Measurements from ENCODE around the gene SKOR1. TPM values are rescaled to one million over a fixed set of nuclear protein-coding genes. Genes with fewer than 3 reads are reported as not detected.

Gene SKOR1
- total and polyA plus RNA-seq, 2 of the 13 experiments (the other 11 are each of a cell fraction or from before 2014, with no cell fraction given): 0.09 to 0.11 TPM

GRCh38 chr15:67843571-67844387 lies 18.5 kb downstream of the SKOR1 start (continued):
- peak; percentile 85 for TF ChIP-seq RXRA (CRISPR knock-in tag; IDR thresholded peaks at IDR 0.05)
- TF ChIP-seq, protein P1, sequence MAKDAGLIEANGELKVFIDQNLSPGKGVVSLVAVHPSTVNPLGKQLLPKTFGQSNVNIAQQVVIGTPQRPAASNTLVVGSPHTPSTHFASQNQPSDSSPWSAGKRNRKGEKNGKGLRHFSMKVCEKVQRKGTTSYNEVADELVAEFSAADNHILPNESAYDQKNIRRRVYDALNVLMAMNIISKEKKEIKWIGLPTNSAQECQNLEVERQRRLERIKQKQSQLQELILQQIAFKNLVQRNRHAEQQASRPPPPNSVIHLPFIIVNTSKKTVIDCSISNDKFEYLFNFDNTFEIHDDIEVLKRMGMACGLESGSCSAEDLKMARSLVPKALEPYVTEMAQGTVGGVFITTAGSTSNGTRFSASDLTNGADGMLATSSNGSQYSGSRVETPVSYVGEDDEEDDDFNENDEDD (CRISPR knock-in tag; IDR thresholded peaks at IDR 0.05; ENCODE audit: borderline replicate concordance): peak; percentile 12; the same call in 1 of the 2 replicates
- TF ChIP-seq ZNF256 (CRISPR knock-in tag; conservative IDR thresholded peaks at IDR 0.05): no peak
- peak; percentile 61 for TF ChIP-seq KDM6A (CRISPR knock-in tag; IDR thresholded peaks at IDR 0.05; ENCODE audit: low read depth)
- 0 out of 2 replicates have a peak, but pooled peaks have one; percentile 56 for TF ChIP-seq ZNF468 (CRISPR knock-in tag; IDR thresholded peaks at IDR 0.05)
- TF ChIP-seq CBX5 (CRISPR knock-in tag; IDR thresholded peaks at IDR 0.05; ENCODE audit: borderline replicate concordance): no peak
- TF ChIP-seq IRX3 (CRISPR knock-in tag; IDR thresholded peaks at IDR 0.05; ENCODE audit: borderline replicate concordance, low read depth): no peak
- no peak for TF ChIP-seq NFE2L2 (IDR thresholded peaks at IDR 0.05; ENCODE audit: low read length)
- TF ChIP-seq FOXO1 (CRISPR knock-in tag; IDR thresholded peaks at IDR 0.05): peak; percentile 87
- TF ChIP-seq HES4 (CRISPR knock-in tag; IDR thresholded peaks at IDR 0.05; ENCODE audit: borderline replicate concordance): no peak
- TF ChIP-seq ZNF34 (CRISPR knock-in tag; IDR thresholded peaks at IDR 0.05; ENCODE audit: borderline replicate concordance): no peak
- no peak for TF ChIP-seq SNAI1 (CRISPR knock-in tag; IDR thresholded peaks at IDR 0.05; ENCODE audit: borderline replicate concordance)
- no peak for TF ChIP-seq CHD4 (IDR thresholded peaks at IDR 0.05; ENCODE audit: borderline replicate concordance, low read length)
- TF ChIP-seq, protein P2, sequence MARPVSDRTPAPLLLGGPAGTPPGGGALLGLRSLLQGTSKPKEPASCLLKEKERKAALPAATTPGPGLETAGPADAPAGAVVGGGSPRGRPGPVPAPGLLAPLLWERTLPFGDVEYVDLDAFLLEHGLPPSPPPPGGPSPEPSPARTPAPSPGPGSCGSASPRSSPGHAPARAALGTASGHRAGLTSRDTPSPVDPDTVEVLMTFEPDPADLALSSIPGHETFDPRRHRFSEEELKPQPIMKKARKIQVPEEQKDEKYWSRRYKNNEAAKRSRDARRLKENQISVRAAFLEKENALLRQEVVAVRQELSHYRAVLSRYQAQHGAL (CRISPR knock-in tag; IDR thresholded peaks at IDR 0.05; ENCODE audit: not compliant biosample characterization): no peak
- no peak for TF ChIP-seq CREB1 (IDR thresholded peaks at IDR 0.05)
- no peak for TF ChIP-seq CREB1 (CRISPR knock-in tag; IDR thresholded peaks at IDR 0.05)
- TF ChIP-seq, protein P3, sequence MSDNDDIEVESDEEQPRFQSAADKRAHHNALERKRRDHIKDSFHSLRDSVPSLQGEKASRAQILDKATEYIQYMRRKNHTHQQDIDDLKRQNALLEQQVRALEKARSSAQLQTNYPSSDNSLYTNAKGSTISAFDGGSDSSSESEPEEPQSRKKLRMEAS (IDR thresholded peaks at IDR 0.05): peak; percentile 71
- no peak; the same call in 1 of the 2 replicates for TF ChIP-seq ZMYM4 (CRISPR knock-in tag; IDR thresholded peaks at IDR 0.05)
- 0 out of 2 replicates have a peak, but pooled peaks have one; percentile 42 for TF ChIP-seq ZNF567 (CRISPR knock-in tag; IDR thresholded peaks at IDR 0.05; ENCODE audit: borderline replicate concordance)
- TF ChIP-seq, protein P4, sequence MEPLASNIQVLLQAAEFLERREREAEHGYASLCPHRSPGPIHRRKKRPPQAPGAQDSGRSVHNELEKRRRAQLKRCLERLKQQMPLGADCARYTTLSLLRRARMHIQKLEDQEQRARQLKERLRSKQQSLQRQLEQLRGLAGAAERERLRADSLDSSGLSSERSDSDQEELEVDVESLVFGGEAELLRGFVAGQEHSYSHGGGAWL (CRISPR knock-in tag; IDR thresholded peaks at IDR 0.05): no peak
- peak; percentile 68; the same call in 1 of the 2 replicates for TF ChIP-seq FOXK2 (IDR thresholded peaks at IDR 0.05)
- TF ChIP-seq MED1 (CRISPR knock-in tag; IDR thresholded peaks at IDR 0.05): peak; percentile 71
- peak; percentile 66; the same call in 1 of the 2 replicates for TF ChIP-seq ARNT2 (CRISPR knock-in tag; IDR thresholded peaks at IDR 0.05; ENCODE audit: low read depth)
- TF ChIP-seq ZNF850 (CRISPR knock-in tag; conservative IDR thresholded peaks at IDR 0.05): no peak
- no peak; the same call in 1 of the 2 replicates for TF ChIP-seq MXD4 (CRISPR knock-in tag; IDR thresholded peaks at IDR 0.05)
- TF ChIP-seq ZNF792 (CRISPR knock-in tag; IDR thresholded peaks at IDR 0.05): 0 out of 2 replicates have a peak, but pooled peaks have one; percentile 23
- TF ChIP-seq, protein P5, sequence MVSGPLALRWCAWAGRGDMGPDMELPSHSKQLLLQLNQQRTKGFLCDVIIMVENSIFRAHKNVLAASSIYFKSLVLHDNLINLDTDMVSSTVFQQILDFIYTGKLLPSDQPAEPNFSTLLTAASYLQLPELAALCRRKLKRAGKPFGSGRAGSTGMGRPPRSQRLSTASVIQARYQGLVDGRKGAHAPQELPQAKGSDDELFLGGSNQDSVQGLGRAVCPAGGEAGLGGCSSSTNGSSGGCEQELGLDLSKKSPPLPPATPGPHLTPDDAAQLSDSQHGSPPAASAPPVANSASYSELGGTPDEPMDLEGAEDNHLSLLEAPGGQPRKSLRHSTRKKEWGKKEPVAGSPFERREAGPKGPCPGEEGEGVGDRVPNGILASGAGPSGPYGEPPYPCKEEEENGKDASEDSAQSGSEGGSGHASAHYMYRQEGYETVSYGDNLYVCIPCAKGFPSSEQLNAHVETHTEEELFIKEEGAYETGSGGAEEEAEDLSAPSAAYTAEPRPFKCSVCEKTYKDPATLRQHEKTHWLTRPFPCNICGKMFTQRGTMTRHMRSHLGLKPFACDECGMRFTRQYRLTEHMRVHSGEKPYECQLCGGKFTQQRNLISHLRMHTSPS (CRISPR knock-in tag; IDR thresholded peaks at IDR 0.05; ENCODE audit: low read depth): 0 out of 2 replicates have a peak, but pooled peaks have one; percentile 55
- no peak for TF ChIP-seq ZFP36L1 (CRISPR knock-in tag; IDR thresholded peaks at IDR 0.05)

Measured in HepG2 (cell line).